NCI-H526 (cell line): ENCODE results near the gene RNF186.

ENCODE experiments used
- DNase-seq, 2 experiments: peaks; one replicate each; lab custom pipeline; 2025; lab: John Stamatoyannopoulos, UW

Gene RNF186

DNA sequence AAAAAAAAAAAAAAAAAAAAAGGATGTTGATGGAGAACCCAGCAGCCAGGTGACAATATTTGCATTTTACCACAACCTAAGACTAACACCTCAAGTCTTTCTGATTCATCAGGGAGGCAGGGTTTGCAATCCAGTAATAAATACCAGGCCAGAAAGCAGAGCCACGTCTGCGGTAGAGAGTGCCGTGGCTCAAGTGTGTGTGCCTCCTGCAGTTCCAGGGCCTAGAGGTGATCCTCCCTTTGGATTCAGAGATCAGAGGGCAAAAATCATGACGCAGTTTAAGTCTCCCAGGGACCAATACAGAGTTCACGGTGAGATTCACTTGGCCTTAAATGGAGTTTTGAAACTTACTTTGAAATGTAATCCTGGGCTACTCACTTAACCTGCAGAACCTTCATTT lies 50.2 kb downstream of the RNF186 start:
- peak in 1 of 2 experiments; percentile 13 for DNase-seq
